H1 (cell line): ENCODE results near the gene MAD2L2. TPM values are rescaled to one million over a fixed set of nuclear protein-coding genes. Genes with fewer than 3 reads are reported as not detected.

Experiments
- CTCF ChIA-PET: fragments of 300-600 bp; sonication (Branson Sonifier 250); formaldehyde crosslinking; loops from one replicate; lab custom pipeline; 2021; ENCODE audit not compliant: partially characterized antibody; lab: Charles Lee
- POLR2A ChIA-PET: fragments of 300-600 bp; sonication (Branson Sonifier 250); formaldehyde crosslinking; loops from one replicate; lab custom pipeline; 2021; ENCODE audit warnings: inconsistent platforms; ENCODE audit not compliant: partially characterized antibody; lab: Charles Lee
- DNase-seq, 2 experiments: peaks; one replicate each; pipeline versions ENCODE4 v3.0.0 to v3.0.0-alpha.2; 2010 to 2022; ENCODE audit warnings: low spot score in 2 of 2, low read depth in 1 of 2, mixed read lengths in 1 of 2
- FAIRE-seq: peaks from 2 replicates; lab custom pipeline; 2011; peaks lifted over from hg19 to GRCh38; lab: Jason Lieb, UNC
- H2AFZ ChIP-seq: 2 replicates; pipeline ENCODE4 v1.8.1; 2012; ENCODE audit warnings: low read length, inconsistent platforms
- H2AK5ac ChIP-seq: 2 replicates; pipeline ENCODE4 v1.6.1; 2013; ENCODE audit warnings: low read depth, low read length
- H2BK120ac ChIP-seq: replicated peaks from 2 replicates; pipeline ENCODE3; 2013; ENCODE audit warnings: low read depth, low read length, inconsistent platforms
- H2BK12ac ChIP-seq: 2 replicates; pipeline ENCODE4 v1.6.1; 2013; ENCODE audit warnings: low read depth, low read length
- H2BK15ac ChIP-seq: 2 replicates; pipeline ENCODE4 v1.6.1; 2013; ENCODE audit warnings: low read length
- H2BK20ac ChIP-seq: 2 replicates; pipeline ENCODE4 v1.6.1; 2013; ENCODE audit warnings: low read length
- H2BK5ac ChIP-seq: 2 replicates; pipeline ENCODE4 v1.6.1; 2013; ENCODE audit warnings: low read depth, low read length
- H3K14ac ChIP-seq: 2 replicates; pipeline ENCODE4 v1.6.1; 2013; ENCODE audit warnings: inconsistent platforms; ENCODE audit not compliant: insufficient read length
- H3K18ac ChIP-seq: 2 replicates; pipeline ENCODE4 v1.6.1; 2013; ENCODE audit warnings: low read length; ENCODE audit errors: extremely low read depth
- H3K23ac ChIP-seq: 2 replicates; pipeline ENCODE4 v1.6.1; 2013; ENCODE audit warnings: inconsistent platforms; ENCODE audit not compliant: insufficient read length
- H3K23me2 ChIP-seq: 2 replicates; pipeline ENCODE4 v1.6.1; 2013; ENCODE audit warnings: low read depth, low read length
- H3K27ac ChIP-seq: 2 replicates; pipeline ENCODE4 v1.6.1; 2011; ENCODE audit warnings: low read depth, low read length, inconsistent platforms
- H3K27me3 ChIP-seq, 4 experiments: replicated peaks in 1 of 4; 1 replicate in 1 of 4; 2 replicates in 3 of 4; pipeline versions ENCODE4 v1.6.1 to v1.8.1; 2011 to 2013; ENCODE audit warnings: low read length in 3 of 4, mild to moderate bottlenecking in 3 of 4, inconsistent platforms in 2 of 4, mixed read lengths in 2 of 4, moderate library complexity in 1 of 4; ENCODE audit not compliant: control insufficient read depth in 3 of 4, insufficient read depth in 3 of 4; ENCODE audit errors: extremely low read depth in 1 of 4
- H3K36me3 ChIP-seq, 4 experiments: 2 replicates each; pipeline versions ENCODE4 v1.6.1 to v1.8.1; 2011 to 2013; ENCODE audit warnings: mild to moderate bottlenecking in 4 of 4, low read length in 3 of 4, moderate library complexity in 2 of 4, control low read depth in 1 of 4, inconsistent platforms in 1 of 4; ENCODE audit not compliant: insufficient read depth in 4 of 4, control insufficient read depth in 2 of 4
- H3K4ac ChIP-seq: replicated peaks from 2 replicates; pipeline ENCODE3; 2013; ENCODE audit warnings: low read length, low read depth, mixed read lengths, inconsistent platforms; ENCODE audit not compliant: insufficient read length
- H3K4me1 ChIP-seq, 4 experiments: replicated peaks in 1 of 4; 1 replicate in 1 of 4; 2 replicates in 3 of 4; pipeline versions ENCODE4 v1.6.1 to v1.8.1; 2011 to 2013; ENCODE audit warnings: low read length in 3 of 4, inconsistent platforms in 2 of 4, mixed read lengths in 1 of 4; ENCODE audit not compliant: insufficient read depth in 4 of 4, control insufficient read depth in 3 of 4
- H3K4me2 ChIP-seq, 2 experiments: 2 replicates each; pipeline versions ENCODE4 v1.6.1 to v1.8.1; 2011 to 2013; ENCODE audit warnings: low read depth in 2 of 2, low read length in 2 of 2, control low read depth in 1 of 2, inconsistent platforms in 1 of 2, mild to moderate bottlenecking in 1 of 2; ENCODE audit not compliant: insufficient read depth in 1 of 2
- H3K4me3 ChIP-seq, 4 experiments: fragments of 200-600, 300-600 bp in 1 of 4; sonication (generic), shearing (Covaris generic), sonication (Bioruptor Twin) in 1 of 4; 2 replicates each; pipeline versions ENCODE4 v1.5.1 to v1.8.1; 2011 to 2016; ENCODE audit warnings: low read length in 4 of 4, low read depth in 3 of 4, control low read depth in 2 of 4, inconsistent platforms in 2 of 4, mild to moderate bottlenecking in 2 of 4, mixed read lengths in 1 of 4, moderate library complexity in 1 of 4; ENCODE audit not compliant: insufficient read depth in 2 of 4; ENCODE audit errors: extremely low read depth in 1 of 4
- H3K56ac ChIP-seq: replicated peaks from 2 replicates; pipeline ENCODE3; 2013; ENCODE audit warnings: low read depth, mild to moderate bottlenecking, mixed read lengths, low read length, inconsistent platforms; ENCODE audit not compliant: insufficient read length
- H3K79me1 ChIP-seq: 2 replicates; pipeline ENCODE4 v1.6.1; 2013; ENCODE audit warnings: low read depth, low read length, control low read depth
- H3K79me2 ChIP-seq, 2 experiments: 2 replicates each; pipeline versions ENCODE4 v1.6.1 to v1.8.1; 2012 to 2013; ENCODE audit warnings: low read length in 2 of 2, mild to moderate bottlenecking in 2 of 2, inconsistent platforms in 1 of 2; ENCODE audit not compliant: insufficient read depth in 2 of 2, control insufficient read depth in 1 of 2
- H3K9ac ChIP-seq, 4 experiments: replicated peaks in 1 of 4; 1 replicate in 1 of 4; 2 replicates in 3 of 4; pipeline versions ENCODE4 v1.6.1 to v1.8.1; 2011 to 2013; ENCODE audit warnings: low read depth in 3 of 4, low read length in 3 of 4, control low read depth in 2 of 4, mild to moderate bottlenecking in 2 of 4, moderate library complexity in 2 of 4, inconsistent platforms in 1 of 4; ENCODE audit errors: extremely low read depth in 1 of 4
- H3K9me3 ChIP-seq, 2 experiments: 2 replicates each; pipeline versions ENCODE4 v1.6.1 to v1.8.1; 2012 to 2013; ENCODE audit warnings: mild to moderate bottlenecking in 2 of 2, moderate library complexity in 2 of 2, control low read depth in 1 of 2, inconsistent platforms in 1 of 2, low read depth in 1 of 2, low read length in 1 of 2, mixed read lengths in 1 of 2; ENCODE audit not compliant: insufficient read depth in 2 of 2
- H4K20me1 ChIP-seq, 2 experiments: replicated peaks in 1 of 2; 2 replicates each; pipeline versions ENCODE3 to v1.8.1; 2011 to 2013; ENCODE audit warnings: inconsistent platforms in 2 of 2, low read length in 2 of 2, mild to moderate bottlenecking in 1 of 2; ENCODE audit not compliant: insufficient read depth in 2 of 2, control insufficient read depth in 1 of 2
- H4K5ac ChIP-seq: 2 replicates; pipeline ENCODE4 v1.6.1; 2013; ENCODE audit warnings: low read length, low read depth, mixed read lengths, inconsistent platforms; ENCODE audit not compliant: insufficient read length
- H4K8ac ChIP-seq: 2 replicates; pipeline ENCODE4 v1.8.0; 2013; ENCODE audit warnings: mild to moderate bottlenecking, moderate library complexity, low read length, inconsistent platforms; ENCODE audit not compliant: insufficient read depth; ENCODE audit errors: extremely low read depth
- H4K91ac ChIP-seq: replicated peaks from 2 replicates; pipeline ENCODE3; 2013; ENCODE audit warnings: low read length, mixed read lengths, inconsistent platforms; ENCODE audit not compliant: insufficient read length
- ASH2L ChIP-seq: fragments of 200-600, 300-600 bp; sonication (generic); IDR thresholded peaks from one replicate; pipeline ENCODE4 v1.7.1; 2017; ENCODE audit warnings: low read length
- E2F6 ChIP-seq: IDR thresholded peaks from 2 replicates; pipeline ENCODE4 v1.6.1; 2012; ENCODE audit warnings: inconsistent platforms
- KDM4A ChIP-seq: IDR thresholded peaks from one replicate; pipeline ENCODE4 v1.7.1; 2012; ENCODE audit warnings: low read depth, mild to moderate bottlenecking, moderate library complexity, low read length, inconsistent platforms; ENCODE audit not compliant: severe bottlenecking
- MAX ChIP-seq: IDR thresholded peaks from 2 replicates; pipeline ENCODE4 v1.6.1; 2012; ENCODE audit warnings: inconsistent platforms
- POLR2A ChIP-seq, 2 experiments: IDR thresholded peaks; 1 replicate in 1 of 2; 2 replicates in 1 of 2; pipeline ENCODE4 v1.6.1; 2011; ENCODE audit warnings: low read depth in 2 of 2, low read length in 2 of 2, mild to moderate bottlenecking in 2 of 2; ENCODE audit errors: control extremely low read depth in 1 of 2
- SIN3A ChIP-seq, 2 experiments: IDR thresholded peaks in 1 of 2; conservative IDR thresholded peaks in 1 of 2; 2 replicates each; pipeline ENCODE4 v1.6.1; 2011 to 2012; ENCODE audit warnings: low read length in 2 of 2, improper control_type of control experiment in 1 of 2, low read depth in 1 of 2, mild to moderate bottlenecking in 1 of 2
- TAF1 ChIP-seq: IDR thresholded peaks from 2 replicates; pipeline ENCODE4 v1.6.1; 2011; ENCODE audit warnings: mild to moderate bottlenecking, low read depth, low read length
- TCF12 ChIP-seq: IDR thresholded peaks from 2 replicates; pipeline ENCODE4 v1.6.1; 2011; ENCODE audit warnings: low read depth, mild to moderate bottlenecking, low read length
- WGBS, 2 experiments: shearing (Covaris generic) in 1 of 2; methylation state at CpG; one replicate each; pipeline versions ENCODE4 v1.1.6 to v1.1.7; 2013 to 2015; ENCODE audit warnings: low lambda C conversion rate in 2 of 2, mixed read lengths in 2 of 2, inconsistent platforms in 1 of 2, low coverage in 1 of 2, missing lambda C conversion rate in 1 of 2; ENCODE audit not compliant: insufficient replicate concordance in 2 of 2, insufficient coverage in 1 of 2, insufficient read length in 1 of 2; ENCODE audit errors: extremely low coverage in 1 of 2, missing lambda C conversion rate in 1 of 2; 5-methylcytosine and 5-hydroxymethylcytosine counted together
- polyA plus RNA-seq, 7 experiments: library from polyadenylated mRNA; depleted of rRNA in 3 of 7; stranded (reverse) in 5 of 7; unstranded in 2 of 7; fragments of >200 nt in 5 of 7; fragments of 200-250 nt in 2 of 7; gene quantifications; 1 replicate in 5 of 7; 2 replicates in 1 of 7; 4 replicates in 1 of 7; pipeline versions ENCODE4 v1.2.1 to v1.2.3, GENCODE V29; 2011 to 2013; ENCODE audit warnings: missing spikeins in 2 of 7, mixed read lengths in 2 of 7
- total RNA-seq: library from RNA; stranded (reverse); fragmentation: NEBNext Ultra II Directional; extraction: Animal tissue kit (Norgen Biotek cat#: 25700); gene quantifications from 2 replicates; pipeline ENCODE4 v1.2.1, GENCODE V29; 2021

MAD2L2 gene
- total and polyA plus RNA-seq, 2 of the 8 experiments (the other 6 are each of a cell fraction or from before 2014, with no cell fraction given): 310 to 469 TPM

- no peak overlapping the region for H3K4ac ChIP-seq
- peak overlapping the region; percentile 15 to 59 (median 22); a peak in 7 of 8 replicates for H3K4me3 ChIP-seq
- no peak overlapping the region for H2BK20ac ChIP-seq
- H3K14ac ChIP-seq: no peak overlapping the region
- H2AK5ac ChIP-seq: no peak overlapping the region
- 12% methylated on average over 30 of the region's 66 CpGs; no CpG with 5 or more reads in 1 of the 2 experiments for WGBS, 2 experiments
- no peaks in the 10 kb centered on the region; a peak in 1 of 7 replicates for H3K27me3 ChIP-seq
- no peak overlapping the region for H2BK15ac ChIP-seq
- CTCF ChIA-PET: interaction anchor here (0.6 to 7.1 kb wide), 18 partner anchors 10 to 211 kb away, joined by 3 to 104 read pairs (median 10); partner anchors contain the start of genes AGTRAP, FBXO2, FBXO44 and MAD2L2
- H3K9me3 ChIP-seq: no peaks in the 10 kb centered on the region
- H4K91ac ChIP-seq: no peak overlapping the region
- TF ChIP-seq KDM4A: peak; percentile 31
- TF ChIP-seq E2F6: no peak
- TF ChIP-seq ASH2L: peak; percentile 34
- TF ChIP-seq MAX: 0 out of 2 replicates have a peak, but pooled peaks have one; percentile 16
- TF ChIP-seq SIN3A (conservative IDR thresholded peaks at IDR 0.05 in 1 of 2, IDR thresholded peaks at IDR 0.05 in 1 of 2; ENCODE audit: low read depth in 1 of 2, low read length in 2 of 2): 0 out of 4 replicates have a peak, but pooled peaks of 1 of the 2 experiments have one; percentile 13
- TF ChIP-seq POLR2A (IDR thresholded peaks at IDR 0.05; ENCODE audit: control extremely low read depth in 1 of 2, low read depth in 2 of 2, low read length in 2 of 2): peak in 1 of 2 experiments; percentile 7; a peak in 1 of 3 replicates
- no peak for TF ChIP-seq TCF12
- TF ChIP-seq TAF1: peak; percentile 29; the same call in 1 of the 2 replicates
- TF ChIP-seq, all 59 proteins: peak for 6
- no peak overlapping the region for H2BK5ac ChIP-seq
- H3K27ac ChIP-seq: no peak overlapping the region; the same call in 1 of the 2 replicates
- 0 out of 2 replicates have a peak, but pooled peaks cover 2% of the 10 kb centered on the region for H3K23me2 ChIP-seq
- no peak overlapping the region for H2BK12ac ChIP-seq
- H3K79me2 ChIP-seq: no peaks in the 10 kb centered on the region
- H4K20me1 ChIP-seq: peaks cover 4 to 15% of the 10 kb centered on the region in 2 experiments
- DNase-seq (peak in 1 of 2 experiments; percentile 78), FAIRE-seq (no peak)
- peak overlapping the region; percentile 79; the same call in 1 of the 2 replicates for H4K8ac ChIP-seq
- peak overlapping the region; percentile 10 for H4K5ac ChIP-seq
- H3K9ac ChIP-seq: peak overlapping the region in 1 of 4 experiments; percentile 47; a peak in 1 of 7 replicates
- H2AFZ ChIP-seq: no peak overlapping the region
- peak overlapping the region; percentile 60; the same call in 1 of the 2 replicates for H3K18ac ChIP-seq
- no peaks in the 10 kb centered on the region; a peak in 2 of 7 replicates for H3K4me1 ChIP-seq
- peak overlapping the region; percentile 58 to 90 for H3K4me2 ChIP-seq
- no peak overlapping the region for H2BK120ac ChIP-seq
- POLR2A ChIA-PET: interaction anchor here (0.7 to 30.0 kb wide), 20 partner anchors 10 to 188 kb away, joined by 3 to 1025 read pairs (median 8); partner anchors contain the start of genes DRAXIN, FBXO2, FBXO44 and MAD2L2
- H3K79me1 ChIP-seq: no peaks in the 10 kb centered on the region; the same call in 1 of the 2 replicates
- H3K23ac ChIP-seq: no peak overlapping the region
- peaks cover 2 to 26% (median 4%) of the 10 kb centered on the region in 4 experiments; a peak in 5 of 8 replicates for H3K36me3 ChIP-seq
- no peak overlapping the region for H3K56ac ChIP-seq
Measured at GRCh38 chr1:11664336-11665065, 16.4 kb downstream of the MAD2L2 start.
